GM23338 (cell line): Measurements from ENCODE around the gene PPP2R3B. TPM values are rescaled to one million over a fixed set of nuclear protein-coding genes. Genes with fewer than 3 reads are reported as not detected.

Source experiments
- ATAC-seq: fragments of 200-7000 bp; cut with Tn5 transposase; 3 replicates; pipeline ENCODE4 v1.9.1; 2020
- DNase-seq: peaks from one replicate; pipeline ENCODE4 v3.0.0-alpha.2; 2015; ENCODE audit warnings: low spot score
- H2AFZ ChIP-seq: fragments of 200-600 bp; sonication (generic); 2 replicates; pipeline ENCODE4 v1.8.0; 2016; ENCODE audit warnings: antibody characterized with exemption, mild to moderate bottlenecking, moderate library complexity
- H3F3A ChIP-seq: fragments of 200-600 bp; sonication (generic); replicated peaks from 2 replicates; pipeline ENCODE4 v1.8.0; 2017; ENCODE audit warnings: antibody characterized with exemption, mixed run types, low read depth
- H3K27ac ChIP-seq: fragments of 200-600 bp; sonication (generic); 2 replicates; pipeline ENCODE4 v1.6.1; 2016; ENCODE audit warnings: low read depth
- H3K27me3 ChIP-seq: fragments of 200-600 bp; sonication (generic); 2 replicates; pipeline ENCODE4 v1.8.0; 2016; ENCODE audit warnings: mild to moderate bottlenecking, mixed run types, moderate library complexity; ENCODE audit not compliant: insufficient read depth
- H3K36me3 ChIP-seq: fragments of 200-600 bp; sonication (generic); 2 replicates; pipeline ENCODE4 v1.8.0; 2016; ENCODE audit warnings: mild to moderate bottlenecking; ENCODE audit not compliant: insufficient read depth
- H3K4me1 ChIP-seq: fragments of 200-600 bp; sonication (generic); 2 replicates; pipeline ENCODE4 v1.8.0; 2016; ENCODE audit warnings: mild to moderate bottlenecking, moderate library complexity; ENCODE audit not compliant: insufficient read depth
- H3K4me2 ChIP-seq: fragments of 200-600 bp; sonication (generic); 2 replicates; pipeline ENCODE4 v1.7.1; 2017; ENCODE audit warnings: mixed run types
- H3K4me3 ChIP-seq: fragments of 200-600 bp; sonication (generic); 2 replicates; pipeline ENCODE4 v1.6.1; 2016; ENCODE audit warnings: mixed run types
- H3K79me2 ChIP-seq: fragments of 200-600 bp; sonication (generic); replicated peaks from 2 replicates; pipeline ENCODE4 v1.8.0; 2017; ENCODE audit warnings: mild to moderate bottlenecking; ENCODE audit not compliant: insufficient read depth
- H3K9me2 ChIP-seq: fragments of 200-600 bp; sonication (generic); 2 replicates; pipeline ENCODE4 v1.8.0; 2017; ENCODE audit not compliant: insufficient read depth
- H4K20me1 ChIP-seq: fragments of 200-600 bp; sonication (generic); replicated peaks from 2 replicates; pipeline ENCODE4 v1.8.0; 2017; ENCODE audit warnings: mild to moderate bottlenecking; ENCODE audit not compliant: insufficient read depth
- H3K27ac Mint-ChIP-seq: 2 replicates; pipeline ENCODE4 v1.8.0; 2020; ENCODE audit warnings: inconsistent platforms, mild to moderate bottlenecking, moderate library complexity, mixed read lengths
- H3K27me3 Mint-ChIP-seq: 3 replicates; pipeline ENCODE4 v1.8.0; 2022; ENCODE audit warnings: low read depth, mild to moderate bottlenecking, moderate library complexity, mixed read lengths, inconsistent platforms; ENCODE audit not compliant: insufficient read depth, poor library complexity
- H3K36me3 Mint-ChIP-seq: 3 replicates; pipeline ENCODE4 v1.8.0; 2021; ENCODE audit warnings: low read depth, mild to moderate bottlenecking, inconsistent platforms, moderate library complexity, mixed read lengths
- H3K4me1 Mint-ChIP-seq: 3 replicates; pipeline ENCODE4 v1.8.0; 2020; ENCODE audit warnings: mild to moderate bottlenecking, inconsistent platforms, mixed read lengths
- H3K4me3 Mint-ChIP-seq: 3 replicates; pipeline ENCODE4 v1.8.0; 2021; ENCODE audit warnings: moderate library complexity, mild to moderate bottlenecking, inconsistent platforms, mixed read lengths
- H3K9me3 Mint-ChIP-seq: 3 replicates; pipeline ENCODE4 v1.8.0; 2020; ENCODE audit warnings: moderate library complexity, mild to moderate bottlenecking, inconsistent platforms, mixed read lengths
- CTCF ChIP-seq, 2 experiments: fragments of 200-600 bp in 1 of 2; sonication (generic) in 1 of 2; conservative IDR thresholded peaks; 2 replicates each; pipeline versions ENCODE4 v1.5.1 to v1.6.1; 2016 to 2017; ENCODE audit warnings: antibody characterized with exemption in 2 of 2, low read depth in 2 of 2, mild to moderate bottlenecking in 2 of 2, moderate library complexity in 1 of 2
- ETS1 ChIP-seq: IDR thresholded peaks from 2 replicates; pipeline ENCODE4 v1.6.1; 2016; ENCODE audit warnings: antibody characterized with exemption
- EZH2 ChIP-seq: fragments of 200-600 bp; sonication (generic); IDR thresholded peaks from one replicate; pipeline ENCODE4 v1.8.0; 2017; ENCODE audit warnings: antibody characterized with exemption, mild to moderate bottlenecking, low read depth; ENCODE audit not compliant: unreplicated experiment
- EZH2phosphoT487 ChIP-seq: fragments of 200-600 bp; sonication (generic); IDR thresholded peaks from one replicate; pipeline ENCODE4 v1.8.1; 2018; ENCODE audit warnings: antibody characterized with exemption; ENCODE audit not compliant: unreplicated experiment
- NANOG ChIP-seq: IDR thresholded peaks from 2 replicates; pipeline ENCODE4 v1.6.1; 2016; ENCODE audit warnings: antibody characterized with exemption, borderline replicate concordance
- POLR2AphosphoS5 ChIP-seq: IDR thresholded peaks from 2 replicates; pipeline ENCODE4 v1.6.1; 2016; ENCODE audit warnings: antibody characterized with exemption, low read depth
- REST ChIP-seq: IDR thresholded peaks from one replicate; pipeline ENCODE4 v1.6.1; 2018; ENCODE audit warnings: antibody characterized with exemption; ENCODE audit not compliant: unreplicated experiment
- STAT1 ChIP-seq: IDR thresholded peaks from one replicate; pipeline ENCODE4 v1.6.1; 2016; ENCODE audit warnings: antibody characterized with exemption; ENCODE audit not compliant: unreplicated experiment
- ZNF331 ChIP-seq: fragments of 250-450 bp; sonication (Bioruptor Pico); IDR thresholded peaks from 2 replicates; pipeline ENCODE4 v1.5.0; 2020; ENCODE audit warnings: low read depth, mild to moderate bottlenecking, moderate library complexity
- polyA plus RNA-seq: library from polyadenylated mRNA; unstranded; fragments of >200 nt; fragmentation: Nextera tagmentation; extraction: Ambion mirVana; gene quantifications from 2 replicates; pipeline ENCODE4 v1.2.1, GENCODE V29; 2016
- total RNA-seq: library from RNA; depleted of rRNA; stranded (reverse); fragments of >200 nt; shearing (Covaris generic); gene quantifications from 2 replicates; pipeline ENCODE4 v1.2.3, GENCODE V29; 2014

PPP2R3B gene
- total and polyA plus RNA-seq, 2 experiments from 2014 or later: 50.1 to 104 TPM

GRCh38 chrX:425056-425455 lies 38.3 kb upstream of the PPP2R3B start (continued):
- TF ChIP-seq EZH2phosphoT487: no peak
- TF ChIP-seq ETS1: no peak
- TF ChIP-seq STAT1: no peak
- TF ChIP-seq CTCF (conservative IDR thresholded peaks at IDR 0.05; ENCODE audit: low read depth in 2 of 2): no peak
- no peak for TF ChIP-seq NANOG
- TF ChIP-seq ZNF331: no peak
- no peak for TF ChIP-seq EZH2
- TF ChIP-seq POLR2AphosphoS5: no peak

GRCh38 chrX:421646-422391 lies 35.1 kb upstream of the PPP2R3B start:
- H3K4me3 Mint-ChIP-seq: no peak overlapping the region
- H3K27ac ChIP-seq: no peak overlapping the region
- no peak overlapping the region for H3K27ac Mint-ChIP-seq
- H3K9me2 ChIP-seq: no peaks in the 10 kb centered on the region
- H3K4me3 ChIP-seq: no peak overlapping the region
- H3K27me3 Mint-ChIP-seq: peaks cover 11% of the 10 kb centered on the region
- no peaks in the 10 kb centered on the region for H3K4me1 ChIP-seq
- no peak for ATAC-seq
- peaks cover 23% of the 10 kb centered on the region for H3K9me3 Mint-ChIP-seq
- H3K4me2 ChIP-seq: 0 out of 2 replicates have a peak overlapping the region, but pooled peaks have one; percentile 43
- DNase-seq: no peak
- H3K36me3 Mint-ChIP-seq: peaks cover 6% of the 10 kb centered on the region; the same call in 2 of the 3 replicates
- H3K36me3 ChIP-seq: no peaks in the 10 kb centered on the region
- no peaks in the 10 kb centered on the region for H4K20me1 ChIP-seq
- no peaks in the 10 kb centered on the region for H3K79me2 ChIP-seq
- no peaks in the 10 kb centered on the region for H3K27me3 ChIP-seq
- H3F3A ChIP-seq: no peaks in the 10 kb centered on the region
- 0 out of 2 replicates have a peak overlapping the region, but pooled peaks have one; percentile 66 for H2AFZ ChIP-seq
- no peaks in the 10 kb centered on the region for H3K4me1 Mint-ChIP-seq
- TF ChIP-seq POLR2AphosphoS5 (no peak), REST (no peak), CTCF (conservative IDR thresholded peaks at IDR 0.05; ENCODE audit: low read depth in 2 of 2) (no peak), STAT1 (no peak), EZH2phosphoT487 (no peak), NANOG (no peak)
